Astrocyte of the spinal cord (primary cell): ENCODE results near the gene ADARB2.

Experiments used
- DNase-seq: peaks from one replicate; pipeline ENCODE4 v3.0.0; 2011; ENCODE audit warnings: low read depth, low spot score
- H3K4me3 ChIP-seq: 2 replicates; pipeline ENCODE4 v1.5.1; 2011; ENCODE audit warnings: low read depth, mild to moderate bottlenecking, low read length, moderate library complexity
- in situ Hi-C: cut with HindIII; loops from 2 replicates; pipeline ENCODE4 v1.10.0; 2017; ENCODE audit warnings: low sequenced_read_pairs
- TF ChIP-seq, protein P1 (sequence below): IDR thresholded peaks from 2 replicates; pipeline ENCODE4 v1.5.1; 2012; ENCODE audit warnings: low read depth, mild to moderate bottlenecking, low read length, inconsistent platforms

Gene ADARB2

DNA sequence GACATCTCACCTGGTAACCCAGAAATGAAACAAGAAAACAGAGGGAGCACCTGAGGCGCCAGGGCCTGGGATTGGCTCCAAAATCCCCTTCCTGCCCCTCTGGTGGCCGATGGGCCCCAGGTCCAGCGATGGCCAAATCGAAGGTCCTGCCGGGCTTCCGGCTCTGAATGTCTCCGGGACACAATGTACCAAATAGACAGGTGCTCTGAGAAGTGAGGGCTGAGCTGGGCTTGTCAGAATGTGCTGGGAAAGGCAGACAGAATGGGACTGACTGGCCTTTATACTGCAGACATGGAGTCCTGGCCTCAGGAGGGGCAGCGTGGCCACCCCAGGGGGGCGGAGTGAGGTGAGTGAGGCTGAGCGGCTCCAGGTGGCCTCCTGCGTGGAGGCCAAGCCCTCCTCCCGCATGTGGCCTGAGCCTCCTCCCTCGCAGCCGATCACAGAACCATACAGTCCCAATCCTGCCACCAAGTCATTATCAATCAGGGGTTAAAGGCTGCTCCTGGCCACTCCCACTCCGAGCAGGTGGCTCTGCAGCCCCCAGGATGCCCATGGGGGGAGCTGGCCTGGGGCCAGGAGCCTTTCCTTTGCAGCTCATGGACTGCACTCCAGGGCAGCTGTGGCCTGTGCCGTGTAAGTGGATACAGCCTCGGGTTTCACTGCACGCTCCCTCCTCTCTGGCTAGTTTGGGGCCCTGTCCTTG, 185.5 kb downstream of the ADARB2 start:
- in situ Hi-C loops = no loop called here
- TF ChIP-seq, protein P1, sequence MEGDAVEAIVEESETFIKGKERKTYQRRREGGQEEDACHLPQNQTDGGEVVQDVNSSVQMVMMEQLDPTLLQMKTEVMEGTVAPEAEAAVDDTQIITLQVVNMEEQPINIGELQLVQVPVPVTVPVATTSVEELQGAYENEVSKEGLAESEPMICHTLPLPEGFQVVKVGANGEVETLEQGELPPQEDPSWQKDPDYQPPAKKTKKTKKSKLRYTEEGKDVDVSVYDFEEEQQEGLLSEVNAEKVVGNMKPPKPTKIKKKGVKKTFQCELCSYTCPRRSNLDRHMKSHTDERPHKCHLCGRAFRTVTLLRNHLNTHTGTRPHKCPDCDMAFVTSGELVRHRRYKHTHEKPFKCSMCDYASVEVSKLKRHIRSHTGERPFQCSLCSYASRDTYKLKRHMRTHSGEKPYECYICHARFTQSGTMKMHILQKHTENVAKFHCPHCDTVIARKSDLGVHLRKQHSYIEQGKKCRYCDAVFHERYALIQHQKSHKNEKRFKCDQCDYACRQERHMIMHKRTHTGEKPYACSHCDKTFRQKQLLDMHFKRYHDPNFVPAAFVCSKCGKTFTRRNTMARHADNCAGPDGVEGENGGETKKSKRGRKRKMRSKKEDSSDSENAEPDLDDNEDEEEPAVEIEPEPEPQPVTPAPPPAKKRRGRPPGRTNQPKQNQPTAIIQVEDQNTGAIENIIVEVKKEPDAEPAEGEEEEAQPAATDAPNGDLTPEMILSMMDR = no peak
- H3K4me3 ChIP-seq = no peak overlapping the region
- DNase-seq = no peak

DNA sequence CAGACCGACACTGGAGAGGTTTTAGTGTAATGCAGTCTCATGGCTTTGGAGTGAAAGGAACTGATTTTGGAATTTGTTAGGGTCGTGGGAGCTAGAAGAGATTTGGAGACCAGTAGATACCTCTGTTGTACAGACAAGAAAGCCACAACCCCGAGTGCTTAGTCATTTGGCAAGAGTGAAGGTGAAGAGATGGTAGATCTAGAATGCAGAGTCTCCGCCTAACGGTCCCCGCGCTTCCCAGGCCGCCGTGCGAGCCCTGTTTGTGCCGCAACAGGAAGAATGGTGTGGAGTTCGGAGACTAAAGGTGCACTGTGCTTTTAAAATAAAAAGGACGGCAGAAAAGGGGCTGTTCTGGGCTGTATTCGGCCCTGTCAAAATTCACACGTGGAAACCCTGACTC, 186.7 kb downstream of the ADARB2 start:
- TF ChIP-seq, protein P1 = no peak
- no peak for DNase-seq
- no peak overlapping the region for H3K4me3 ChIP-seq
- in situ Hi-C loops = no loop called here

DNA sequence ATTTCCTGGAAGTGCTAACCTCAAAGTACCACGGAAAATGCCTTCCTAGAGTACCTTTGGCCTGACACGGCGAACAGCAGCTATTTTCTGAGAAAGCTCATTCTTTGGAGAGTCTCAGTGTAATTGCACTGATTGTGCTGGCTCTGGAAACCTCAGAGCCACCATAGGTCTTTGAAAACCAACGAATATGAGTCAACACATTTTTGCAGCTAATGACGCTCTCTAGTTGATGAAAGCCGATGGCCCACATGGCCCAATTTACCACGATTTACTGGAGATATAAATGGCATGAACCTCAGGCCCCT, 187.1 kb downstream of the ADARB2 start:
- DNase-seq = no peak
- in situ Hi-C loops = no loop called here
- no peak overlapping the region for H3K4me3 ChIP-seq
- TF ChIP-seq, protein P1 = no peak

DNA sequence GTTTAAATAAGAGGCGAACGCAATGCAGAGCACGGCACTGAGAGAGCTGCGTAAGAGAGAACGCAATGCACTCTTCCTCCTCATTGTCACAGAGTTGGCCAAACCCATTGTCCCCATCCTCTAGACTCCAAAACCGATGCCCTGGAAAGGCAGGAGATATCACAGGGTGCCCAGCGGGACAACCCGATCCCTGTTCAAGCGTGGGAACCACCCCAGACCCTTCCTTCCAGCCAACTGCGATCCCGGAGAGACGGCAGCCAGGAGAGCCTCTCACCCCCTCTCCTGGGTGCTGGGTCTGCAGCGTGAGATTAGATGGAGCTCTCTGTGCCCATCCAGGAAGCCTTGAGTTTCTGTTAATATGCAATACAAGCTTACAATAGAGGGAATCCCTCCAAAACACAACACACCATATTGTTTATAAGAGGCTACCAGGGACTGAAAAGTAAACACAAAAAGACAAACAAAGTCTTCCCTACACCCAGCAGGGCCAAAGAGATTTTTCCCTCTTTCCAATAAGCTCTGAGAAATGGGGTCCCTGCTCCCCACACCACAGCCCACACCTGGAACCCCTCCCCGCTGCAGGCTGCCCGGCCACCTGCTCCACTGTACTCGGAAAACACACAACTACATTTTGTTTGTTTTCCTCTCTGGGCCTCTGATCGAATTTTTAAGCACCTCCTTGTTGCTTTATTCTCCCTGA, 187.6 kb downstream of the ADARB2 start:
- DNase-seq = no peak

DNA sequence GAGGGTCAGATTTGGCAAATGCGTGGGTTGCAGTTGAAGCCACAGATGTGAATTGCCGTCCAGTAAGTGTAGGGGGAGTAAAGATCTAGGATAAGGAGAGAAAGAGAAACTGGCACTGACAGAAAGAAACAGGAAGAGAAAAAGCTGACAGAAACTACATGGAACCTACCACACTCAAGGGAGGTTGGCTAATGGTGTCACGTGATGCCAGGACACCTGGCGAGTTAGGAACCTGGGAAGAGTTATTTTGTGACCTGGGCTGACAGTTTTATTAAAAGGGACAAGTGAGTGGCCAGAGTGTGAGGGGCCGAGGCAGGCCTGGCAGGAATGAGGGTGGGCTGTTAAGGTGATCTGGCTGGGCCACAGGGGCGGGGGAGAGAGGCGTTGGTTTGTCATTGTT, 188.7 kb downstream of the ADARB2 start:
- DNase-seq = no peak
- TF ChIP-seq, protein P1 = no peak
- H3K4me3 ChIP-seq = no peak overlapping the region
- in situ Hi-C loops = no loop called here

More for the DNA sequence above, 187.6 kb downstream of the ADARB2 start:
- in situ Hi-C loops = no loop called here
- TF ChIP-seq, protein P1 = no peak
- no peak overlapping the region for H3K4me3 ChIP-seq

DNA sequence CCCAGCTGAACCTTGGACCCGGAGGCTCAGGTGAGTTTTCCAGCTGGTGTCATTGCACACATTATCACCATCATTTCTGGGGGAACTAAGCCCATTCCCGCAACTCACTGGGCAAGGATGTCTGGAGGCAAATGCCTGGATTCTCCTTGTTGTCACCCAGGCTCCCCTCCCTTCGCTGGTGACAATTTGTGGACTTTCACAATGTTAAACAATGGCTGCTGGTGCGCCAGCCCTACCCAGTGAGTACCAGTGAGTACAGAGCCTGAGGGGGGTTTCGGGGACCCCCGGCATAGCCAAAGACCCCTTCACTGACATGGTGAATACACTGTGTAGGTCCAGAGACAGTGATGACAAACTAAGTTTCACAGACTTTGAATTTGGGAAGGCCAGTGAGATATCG, 189.2 kb downstream of the ADARB2 start:
- TF ChIP-seq, protein P1 = no peak
- no peak overlapping the region for H3K4me3 ChIP-seq
- no peak for DNase-seq
- in situ Hi-C loops = no loop called here
